BJ (cell line): Measurements from ENCODE around the gene TREML4. TPM values are rescaled to one million over a fixed set of nuclear protein-coding genes. Genes with fewer than 3 reads are reported as not detected.
"Not testable (repeated sequence)": the region's sequence is repeated elsewhere in the genome, so short reads cannot be mapped to it uniquely, and the experiment has no call there.

ENCODE experiments used
- CTCF ChIA-PET: fragments of 350-600 bp; formaldehyde crosslinking; extraction: SDS; loops from one replicate; lab custom pipeline; 2021; ENCODE audit warnings: antibody characterized with exemption, inconsistent platforms; lab: Yijun Ruan, JAX
- POLR2A ChIA-PET: fragments of 300-600 bp; sonication (Branson Sonifier 250); formaldehyde crosslinking; extraction: SDS; loops from one replicate; lab custom pipeline; 2021; ENCODE audit warnings: antibody characterized with exemption; lab: Charles Lee
- DNase-seq: peaks from one replicate; pipeline ENCODE4 v3.0.0-alpha.2; 2011; ENCODE audit warnings: low read depth
- H3K27me3 ChIP-seq: 2 replicates; pipeline ENCODE4 v1.6.0; 2011; ENCODE audit warnings: low read length; ENCODE audit not compliant: control insufficient read depth, insufficient read depth
- H3K36me3 ChIP-seq: 2 replicates; pipeline ENCODE4 v1.5.1; 2011; ENCODE audit warnings: low read length; ENCODE audit not compliant: control insufficient read depth, insufficient read depth
- H3K4me3 ChIP-seq: 2 replicates; pipeline ENCODE4 v1.5.1; 2011; ENCODE audit warnings: low read depth, mild to moderate bottlenecking, control low read depth, low read length
- polyA plus RNA-seq: library from polyadenylated mRNA; depleted of rRNA; stranded (reverse); fragments of >200 nt; gene quantifications from 2 replicates; pipeline ENCODE4 v1.2.3, GENCODE V29; 2011
- TF ChIP-seq, protein P1 (sequence below): IDR thresholded peaks from 2 replicates; pipeline ENCODE4 v1.5.1; 2011; ENCODE audit warnings: low read depth, mild to moderate bottlenecking, control low read depth, inconsistent platforms, low read length, moderate library complexity; ENCODE audit not compliant: insufficient read depth

Gene TREML4
- polyA plus RNA-seq, 1 experiment: not detected

DNA sequence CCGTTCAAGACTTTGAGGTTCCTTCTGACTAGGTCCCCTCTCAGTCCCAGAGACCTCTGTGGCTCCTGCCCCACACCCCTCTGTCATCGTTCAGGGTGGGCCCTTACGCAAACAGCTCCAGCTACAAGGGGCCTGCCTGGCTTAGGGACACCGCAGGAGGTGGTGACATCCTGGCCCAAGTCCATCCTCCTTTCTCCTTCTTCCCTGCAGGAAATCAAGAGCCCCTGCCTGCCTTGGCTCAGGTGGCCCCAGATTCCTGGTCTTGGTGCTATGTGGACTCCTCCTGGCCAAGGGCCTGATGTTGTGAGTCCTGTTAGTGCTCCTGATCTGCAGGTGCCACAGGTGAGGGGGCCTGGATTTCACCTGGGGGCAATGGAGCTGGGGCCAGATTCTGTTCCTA, 8.1 kb downstream of the TREML4 start:
- TF ChIP-seq, protein P1, sequence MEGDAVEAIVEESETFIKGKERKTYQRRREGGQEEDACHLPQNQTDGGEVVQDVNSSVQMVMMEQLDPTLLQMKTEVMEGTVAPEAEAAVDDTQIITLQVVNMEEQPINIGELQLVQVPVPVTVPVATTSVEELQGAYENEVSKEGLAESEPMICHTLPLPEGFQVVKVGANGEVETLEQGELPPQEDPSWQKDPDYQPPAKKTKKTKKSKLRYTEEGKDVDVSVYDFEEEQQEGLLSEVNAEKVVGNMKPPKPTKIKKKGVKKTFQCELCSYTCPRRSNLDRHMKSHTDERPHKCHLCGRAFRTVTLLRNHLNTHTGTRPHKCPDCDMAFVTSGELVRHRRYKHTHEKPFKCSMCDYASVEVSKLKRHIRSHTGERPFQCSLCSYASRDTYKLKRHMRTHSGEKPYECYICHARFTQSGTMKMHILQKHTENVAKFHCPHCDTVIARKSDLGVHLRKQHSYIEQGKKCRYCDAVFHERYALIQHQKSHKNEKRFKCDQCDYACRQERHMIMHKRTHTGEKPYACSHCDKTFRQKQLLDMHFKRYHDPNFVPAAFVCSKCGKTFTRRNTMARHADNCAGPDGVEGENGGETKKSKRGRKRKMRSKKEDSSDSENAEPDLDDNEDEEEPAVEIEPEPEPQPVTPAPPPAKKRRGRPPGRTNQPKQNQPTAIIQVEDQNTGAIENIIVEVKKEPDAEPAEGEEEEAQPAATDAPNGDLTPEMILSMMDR: no peak
- Histone ChIP-seq H3K27me3 (peaks cover 5% of the 10 kb centered on the region), H3K36me3 (no peaks in the 10 kb centered on the region), H3K4me3 (no peak overlapping the region)
- CTCF ChIA-PET: no interaction called here
- POLR2A ChIA-PET: no interaction called here
- DNase-seq: no peak

GRCh38 chr6:41237128-41237527, 9.0 kb downstream of the TREML4 start:
- CTCF ChIA-PET: no interaction called here
- TF ChIP-seq, protein P1: no peak

DNA sequence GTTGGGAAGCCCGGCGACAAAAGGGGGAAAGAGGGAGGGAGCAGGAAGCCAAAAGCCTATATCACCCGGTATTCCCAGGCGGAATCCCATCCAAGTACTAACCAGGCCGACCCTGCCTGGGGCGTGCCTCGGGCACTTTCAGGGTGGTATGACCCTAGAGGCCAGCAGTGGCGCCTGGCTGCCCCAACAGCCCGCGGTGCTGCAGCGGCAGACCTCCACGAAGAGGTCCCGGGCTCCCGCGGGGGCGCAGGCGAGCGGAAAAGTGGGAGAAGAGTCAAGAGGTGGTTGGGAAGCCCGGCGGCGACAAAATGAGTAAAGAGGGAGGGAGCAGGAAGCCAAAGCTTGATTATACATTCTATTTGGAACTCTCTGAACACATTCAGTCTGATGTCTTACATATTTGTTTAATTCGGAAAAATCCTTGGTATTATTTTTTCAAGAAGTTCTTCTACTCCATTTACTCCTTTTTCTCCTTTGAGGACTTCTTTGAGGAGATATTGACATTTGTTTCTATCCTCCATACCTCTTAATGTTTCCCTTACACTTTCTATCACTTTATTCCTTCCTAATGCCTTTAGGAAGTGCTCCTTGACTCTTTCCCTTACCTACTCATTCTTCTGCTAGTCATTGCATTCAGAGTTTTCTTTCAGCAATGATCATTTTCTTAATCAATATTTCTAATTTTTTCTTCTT, 11.5 kb downstream of the TREML4 start:
- Histone ChIP-seq H3K4me3 (no peak overlapping the region), H3K27me3 (peaks cover 5% of the 10 kb centered on the region), H3K36me3 (no peaks in the 10 kb centered on the region)
- ChIA-PET CTCF (no interaction called here), POLR2A (no interaction called here)
- TF ChIP-seq, protein P1: no peak
- no peak for DNase-seq

More at GRCh38 chr6:41237128-41237527, 9.0 kb downstream of the TREML4 start:
- DNase-seq: no peak
- H3K4me3 ChIP-seq: no peak overlapping the region
- H3K27me3 ChIP-seq: peaks cover 5% of the 10 kb centered on the region
- POLR2A ChIA-PET: no interaction called here
- no peaks in the 10 kb centered on the region for H3K36me3 ChIP-seq

DNA sequence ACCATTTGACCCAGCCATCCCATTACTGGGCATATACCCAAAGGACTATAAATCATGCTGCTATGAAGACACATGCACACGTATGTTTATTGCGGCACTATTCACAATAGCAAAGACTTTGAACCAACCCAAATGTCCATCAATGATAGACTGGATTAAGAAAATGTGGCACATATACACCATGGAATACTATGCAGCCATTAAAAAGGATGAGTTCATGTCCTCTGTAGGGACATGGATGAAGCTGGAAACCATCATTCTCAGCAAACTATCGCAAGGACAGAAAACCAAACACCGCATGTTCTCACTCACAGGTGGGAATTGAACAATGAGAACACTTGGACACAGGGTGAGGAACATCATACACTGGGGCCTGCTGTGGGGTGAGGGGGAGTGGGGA, 18.4 kb downstream of the TREML4 start:
- H3K36me3 ChIP-seq, H3K4me3 ChIP-seq, CTCF ChIA-PET, H3K27me3 ChIP-seq, POLR2A ChIA-PET, DNase-seq: not testable (repeated sequence)

DNA sequence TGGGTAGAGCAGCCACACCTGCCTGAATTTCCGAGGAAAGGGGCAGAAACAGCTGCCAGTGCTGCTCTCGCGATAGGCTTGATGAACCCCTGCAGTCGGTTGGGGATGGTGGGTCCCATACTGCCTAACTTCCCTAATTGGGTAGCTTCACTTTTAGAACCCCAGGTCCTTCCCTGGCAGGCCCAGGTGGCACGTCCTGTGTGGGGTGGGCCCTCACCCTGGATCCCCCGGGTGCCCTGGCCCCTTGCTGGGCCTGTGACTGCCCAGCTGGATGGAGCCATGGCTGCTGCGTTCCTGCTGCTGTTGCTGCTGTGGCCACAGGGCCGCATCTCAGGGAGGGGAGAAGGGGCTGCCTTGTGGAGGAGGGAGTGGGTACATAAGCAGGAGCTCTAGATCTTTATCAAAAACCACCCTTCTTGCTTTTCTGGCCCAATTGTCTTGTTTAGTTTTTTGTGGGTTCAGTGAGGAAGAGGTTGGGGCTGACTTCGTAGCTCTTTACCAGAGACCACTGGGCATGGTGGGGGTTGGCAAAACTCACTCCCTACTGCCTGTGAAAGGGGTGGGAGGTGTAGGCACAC, 19.2 kb downstream of the TREML4 start:
- no peaks in the 10 kb centered on the region for H3K27me3 ChIP-seq
- H3K4me3 ChIP-seq: no peak overlapping the region
- H3K36me3 ChIP-seq: no peaks in the 10 kb centered on the region
- POLR2A ChIA-PET: no interaction called here
- no peak for DNase-seq
- CTCF ChIA-PET: interaction anchor here (0.9 kb wide), 1 partner anchor 10 kb away, joined by 3 read pairs; no protein-coding TSS in a partner anchor
- TF ChIP-seq, protein P1: no peak
